Activated T-helper 17 cell treated with anti-CD3 and anti-CD28 coated beads, Interleukin-2, amount 50 U/mL, for 72 hours (primary cell): ENCODE data around the gene REM1. TPM values are rescaled to one million over a fixed set of nuclear protein-coding genes. Genes with fewer than 3 reads are reported as not detected.
A peak's percentile ranks its signal among the peaks of the same experiment; 100 is the strongest.
"Not testable (repeated sequence)": the region's sequence is repeated elsewhere in the genome, so short reads cannot be mapped to it uniquely, and the experiment has no call there.

Experiments
- ATAC-seq: fragments of 150-1000 bp; cut with Tn5 transposase; replicated peaks from 2 replicates; pipeline ENCODE4 v1.10.0; 2021; ENCODE audit warnings: mild to moderate bottlenecking, moderate library complexity
- H3K27ac Mint-ChIP-seq: one replicate; pipeline ENCODE4 v1.8.0; 2022; ENCODE audit warnings: mixed read lengths
- H3K27me3 Mint-ChIP-seq: one replicate; pipeline ENCODE4 v1.8.0; 2022; ENCODE audit warnings: mixed read lengths
- H3K36me3 Mint-ChIP-seq: one replicate; pipeline ENCODE4 v1.8.0; 2022; ENCODE audit warnings: low read depth, mild to moderate bottlenecking, mixed read lengths
- H3K4me1 Mint-ChIP-seq: one replicate; pipeline ENCODE4 v1.8.0; 2022; ENCODE audit warnings: mixed read lengths
- H3K4me3 Mint-ChIP-seq: one replicate; pipeline ENCODE4 v1.8.0; 2022; ENCODE audit warnings: mild to moderate bottlenecking, mixed read lengths
- H3K9me3 Mint-ChIP-seq: one replicate; pipeline ENCODE4 v1.8.0; 2022; ENCODE audit warnings: mixed read lengths
- total RNA-seq, 2 donors: library from RNA; stranded (reverse); gene quantifications; one replicate each; pipeline ENCODE4 v1.2.3, GENCODE V29; 2022

The REM1 gene, protein sequence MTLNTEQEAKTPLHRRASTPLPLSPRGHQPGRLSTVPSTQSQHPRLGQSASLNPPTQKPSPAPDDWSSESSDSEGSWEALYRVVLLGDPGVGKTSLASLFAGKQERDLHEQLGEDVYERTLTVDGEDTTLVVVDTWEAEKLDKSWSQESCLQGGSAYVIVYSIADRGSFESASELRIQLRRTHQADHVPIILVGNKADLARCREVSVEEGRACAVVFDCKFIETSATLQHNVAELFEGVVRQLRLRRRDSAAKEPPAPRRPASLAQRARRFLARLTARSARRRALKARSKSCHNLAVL
- not detected for total RNA-seq

DNA sequence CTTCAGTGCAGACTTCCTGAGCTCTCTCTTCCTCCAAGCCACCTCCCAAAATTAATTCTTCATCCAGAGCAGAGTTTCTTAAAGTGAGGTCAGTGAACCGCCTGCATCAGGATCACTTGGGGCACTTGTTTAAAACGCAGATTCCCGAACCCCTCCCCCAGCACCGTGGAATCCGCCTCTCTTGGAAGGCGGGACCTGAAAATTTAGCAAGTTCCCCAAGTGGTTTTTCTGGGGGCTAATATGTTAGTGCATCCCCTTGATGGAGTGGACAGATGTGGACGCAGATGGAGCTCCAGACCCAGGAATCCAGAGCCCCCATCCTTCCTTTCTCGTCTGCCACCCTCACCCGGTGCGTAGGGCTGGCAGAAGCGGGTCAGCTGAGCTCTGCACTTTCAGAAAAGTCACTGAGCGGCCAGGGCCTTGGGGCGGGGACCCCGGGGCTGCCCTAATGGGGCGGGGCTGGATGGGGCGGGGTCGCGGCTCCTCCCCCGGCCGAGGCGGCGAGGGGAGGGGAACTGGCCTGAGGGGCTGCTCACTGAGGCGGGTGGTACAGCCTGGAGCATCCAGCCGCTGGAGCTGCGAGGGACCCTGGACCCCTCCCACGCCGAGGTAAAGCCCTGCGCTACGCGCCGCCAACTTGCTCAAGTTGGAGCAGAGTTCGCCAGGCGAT lies at the start of gene REM1, which contains the start of gene DEFB124:
Gene REM1, plus strand, starts transcription at position 531 of the 670 bp plus-strand sequence. CDS start 1,158 bp downstream, outside the sequence.
Gene DEFB124, minus strand, starts transcription at position 370 of the 670 bp plus-strand sequence. CDS start 2,114 bp downstream, outside the sequence.
- H3K27me3 Mint-ChIP-seq = peaks cover 27% of the 10 kb centered on the region
- ATAC-seq = no peak
- no peak within 1 kb of the TSS for H3K27ac Mint-ChIP-seq
- peaks cover 5% of the 10 kb centered on the region for H3K4me1 Mint-ChIP-seq
- H3K36me3 Mint-ChIP-seq = no peaks in the 10 kb centered on the region
- no peaks in the 10 kb centered on the region for H3K9me3 Mint-ChIP-seq
- H3K4me3 Mint-ChIP-seq = peak within 1 kb of the TSS; percentile 32

DNA sequence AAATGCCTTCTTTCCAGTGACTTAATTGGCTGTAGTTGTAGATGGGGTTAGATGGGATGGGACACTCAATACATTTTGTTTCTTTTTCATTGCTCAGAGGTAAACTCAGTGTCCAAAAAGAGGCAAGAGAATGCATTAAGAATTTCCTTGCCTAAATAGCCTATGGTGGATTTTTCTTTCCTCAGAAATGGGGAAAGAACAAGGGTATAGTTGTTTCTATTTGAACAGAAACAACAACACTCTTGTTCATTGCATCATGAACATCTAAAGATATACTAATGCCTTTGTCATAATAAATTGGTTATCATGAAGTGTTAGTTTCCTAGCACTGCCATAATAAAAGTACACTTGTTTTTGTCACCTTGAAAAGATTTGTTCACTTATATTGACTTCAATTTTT lies 49.3 kb upstream of the REM1 start:
- Mint-ChIP-seq H3K27ac (no peak overlapping the region), H3K36me3 (no peaks in the 10 kb centered on the region), H3K4me1 (no peaks in the 10 kb centered on the region), H3K4me3 (no peak overlapping the region), H3K27me3 (peaks cover 9% of the 10 kb centered on the region), H3K9me3 (no peaks in the 10 kb centered on the region)
- ATAC-seq = no peak

DNA sequence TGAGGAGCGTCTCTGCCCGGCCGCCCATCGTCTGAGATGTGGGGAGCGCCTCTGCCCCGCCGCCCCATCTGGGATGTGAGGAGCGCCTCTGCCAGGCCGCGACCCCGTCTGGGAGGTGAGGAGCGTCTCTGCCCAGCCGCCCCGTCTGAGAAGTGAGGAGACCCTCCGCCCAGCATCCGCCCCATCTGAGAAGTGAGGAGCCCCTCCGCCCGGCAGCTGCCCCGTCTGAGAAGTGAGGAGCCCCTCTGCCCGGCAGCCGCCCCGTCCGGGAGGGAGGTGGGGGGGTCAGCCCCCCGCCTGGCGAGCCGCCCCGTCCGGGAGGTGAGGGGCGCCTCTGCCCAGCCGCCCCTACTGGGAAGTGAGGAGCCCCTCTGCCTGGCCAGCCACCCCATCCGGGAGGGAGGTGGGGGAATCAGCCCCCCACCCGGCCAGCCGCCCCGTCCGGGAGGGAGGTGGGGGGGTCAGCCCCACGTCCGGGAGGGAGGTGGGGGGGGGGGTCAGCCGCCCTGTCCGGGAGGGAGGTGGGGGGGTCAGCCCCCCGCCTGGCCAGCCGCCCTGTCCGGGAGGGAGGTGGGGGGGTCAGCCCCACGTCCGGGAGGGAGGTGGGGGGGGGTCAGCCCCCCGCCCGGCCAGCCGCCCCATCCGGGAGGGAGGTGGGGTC lies 48.1 kb upstream of the REM1 start:
- not testable (repeated sequence) for H3K4me1 Mint-ChIP-seq, ATAC-seq, H3K9me3 Mint-ChIP-seq, H3K27ac Mint-ChIP-seq, H3K4me3 Mint-ChIP-seq, H3K36me3 Mint-ChIP-seq
- peaks cover 13% of the 10 kb centered on the region for H3K27me3 Mint-ChIP-seq

DNA sequence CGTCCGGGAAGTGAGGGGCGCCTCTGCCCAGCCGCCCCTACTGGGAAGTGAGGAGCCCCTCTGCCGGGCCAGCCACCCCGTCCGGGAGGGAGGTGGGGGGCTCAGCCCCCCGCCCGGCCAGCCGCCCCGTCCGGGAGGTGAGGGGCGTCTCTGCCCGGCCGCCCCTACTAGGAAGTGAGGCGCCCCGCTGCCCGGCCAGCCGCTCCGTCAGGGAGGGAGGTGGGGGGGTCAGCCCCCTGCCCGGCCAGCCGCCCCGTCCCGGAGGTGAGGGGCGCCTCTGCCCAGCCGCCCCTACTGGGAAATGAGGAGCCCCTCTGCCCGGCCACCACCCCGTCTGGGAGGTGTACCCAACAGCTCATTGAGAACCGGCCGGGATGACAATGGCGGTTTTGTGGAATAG lies 47.5 kb upstream of the REM1 start:
- not testable (repeated sequence) for H3K4me3 Mint-ChIP-seq, ATAC-seq, H3K9me3 Mint-ChIP-seq, H3K27ac Mint-ChIP-seq, H3K36me3 Mint-ChIP-seq, H3K4me1 Mint-ChIP-seq
- H3K27me3 Mint-ChIP-seq = peaks cover 16% of the 10 kb centered on the region

DNA sequence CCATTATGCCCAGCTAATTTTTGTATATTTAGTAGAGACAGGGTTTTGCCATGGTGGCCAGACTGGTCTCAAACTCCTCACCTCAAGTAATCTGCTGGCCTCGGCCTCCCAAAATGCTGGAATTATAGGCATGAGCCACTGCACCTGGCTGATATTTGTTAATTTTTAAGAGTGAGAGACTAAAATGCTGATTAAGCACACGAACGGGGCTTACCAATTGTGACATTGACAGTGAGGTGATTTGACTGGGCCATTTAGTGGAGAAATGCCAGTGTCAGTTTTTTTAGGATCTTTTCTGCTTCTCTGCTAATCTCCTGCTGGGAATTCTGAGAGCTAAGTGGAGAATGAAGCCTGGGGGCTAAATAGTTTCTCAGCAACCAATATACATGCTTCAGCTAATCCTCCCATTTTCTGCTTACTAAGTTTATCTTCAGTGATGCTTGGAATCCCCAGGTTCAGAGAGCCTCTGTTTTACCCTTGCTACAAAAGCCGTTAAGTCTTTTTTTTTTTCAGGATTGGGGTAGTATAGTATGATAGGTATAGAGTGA lies 44.4 kb upstream of the REM1 start:
- ATAC-seq = no peak
- H3K27me3 Mint-ChIP-seq = peaks cover 17% of the 10 kb centered on the region
- H3K9me3 Mint-ChIP-seq = no peaks in the 10 kb centered on the region
- no peaks in the 10 kb centered on the region for H3K36me3 Mint-ChIP-seq
- no peak overlapping the region for H3K4me3 Mint-ChIP-seq
- H3K4me1 Mint-ChIP-seq = no peaks in the 10 kb centered on the region
- no peak overlapping the region for H3K27ac Mint-ChIP-seq

DNA sequence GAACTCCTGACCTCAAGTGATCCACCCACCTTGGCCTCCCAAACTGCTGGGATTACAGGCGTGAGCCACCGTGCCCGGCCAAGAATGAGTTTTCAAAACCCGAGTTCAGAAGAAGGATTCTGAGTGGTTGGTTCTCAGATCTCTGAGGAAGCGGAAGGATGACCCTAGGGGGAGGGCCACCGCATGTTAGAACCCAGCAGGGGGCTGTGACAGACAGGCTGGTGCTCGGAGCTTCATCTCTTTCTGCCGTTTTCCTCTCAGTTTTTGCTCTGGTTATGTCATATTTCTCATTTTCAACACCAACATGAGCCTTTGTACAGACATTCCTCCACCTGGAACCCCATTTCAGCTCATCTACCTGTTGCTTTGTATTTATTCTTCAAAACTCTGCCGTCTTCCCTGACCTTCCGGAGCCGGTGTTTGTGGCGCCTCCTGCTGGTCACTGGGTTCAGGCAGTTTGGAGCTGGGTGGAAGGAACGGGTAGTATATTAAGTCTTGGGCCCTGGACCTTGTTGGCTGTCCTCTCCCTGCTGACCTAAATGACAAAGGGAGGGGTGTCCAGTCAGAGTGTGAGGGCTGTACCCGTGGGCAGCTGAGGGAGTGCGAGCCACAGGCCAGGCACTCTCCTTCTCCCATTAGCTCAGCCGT lies 35.0 kb upstream of the REM1 start, which contains the start of gene DEFB123:
Gene DEFB123, plus strand, starts transcription at position 621 of the 648 bp plus-strand sequence. CDS start 67 bp downstream, outside the sequence.
- Mint-ChIP-seq H3K36me3 (no peaks in the 10 kb centered on the region), H3K27ac (no peak within 1 kb of the TSS), H3K4me1 (no peaks in the 10 kb centered on the region), H3K9me3 (no peaks in the 10 kb centered on the region), H3K4me3 (no peak within 1 kb of the TSS), H3K27me3 (peaks cover 7% of the 10 kb centered on the region)
- no peak for ATAC-seq

DNA sequence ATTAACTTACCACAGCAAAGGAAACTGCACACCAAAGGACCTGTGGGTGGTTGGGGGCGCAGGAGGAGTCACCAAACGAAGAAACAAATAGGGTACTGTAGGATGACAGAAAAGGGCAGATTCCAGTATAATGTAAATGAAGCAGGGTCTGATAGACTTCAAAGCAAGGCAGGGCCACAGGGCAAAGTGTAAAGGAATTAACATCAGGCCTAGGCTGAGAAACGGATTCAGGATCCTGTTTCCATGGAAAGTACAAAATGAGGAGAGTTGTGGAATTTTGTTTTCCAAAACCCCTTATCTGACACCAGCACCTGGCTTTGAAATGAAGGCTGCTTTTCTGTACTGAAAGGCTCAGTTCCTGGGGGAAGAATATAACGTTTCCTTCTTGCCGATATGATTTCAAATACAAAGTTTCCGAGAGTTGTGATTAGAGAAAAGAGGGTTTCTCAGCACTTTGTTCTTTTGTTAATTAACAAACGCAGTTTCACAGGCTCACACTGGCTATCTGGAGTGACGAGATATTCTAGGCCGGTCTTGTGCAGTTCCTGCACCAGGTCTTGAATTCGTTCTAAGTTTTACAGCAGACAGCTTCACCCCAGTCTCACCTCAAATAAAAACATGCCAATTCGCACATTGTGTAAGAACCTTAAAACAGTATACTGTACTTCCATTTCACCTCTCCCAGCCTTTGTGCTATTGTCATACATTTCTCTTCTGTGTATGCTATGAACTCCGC lies 28.8 kb upstream of the REM1 start:
- Mint-ChIP-seq H3K27me3 (peaks cover 3% of the 10 kb centered on the region), H3K4me1 (no peaks in the 10 kb centered on the region), H3K36me3 (no peaks in the 10 kb centered on the region), H3K27ac (no peak overlapping the region), H3K4me3 (no peak overlapping the region), H3K9me3 (no peaks in the 10 kb centered on the region)
- no peak for ATAC-seq

DNA sequence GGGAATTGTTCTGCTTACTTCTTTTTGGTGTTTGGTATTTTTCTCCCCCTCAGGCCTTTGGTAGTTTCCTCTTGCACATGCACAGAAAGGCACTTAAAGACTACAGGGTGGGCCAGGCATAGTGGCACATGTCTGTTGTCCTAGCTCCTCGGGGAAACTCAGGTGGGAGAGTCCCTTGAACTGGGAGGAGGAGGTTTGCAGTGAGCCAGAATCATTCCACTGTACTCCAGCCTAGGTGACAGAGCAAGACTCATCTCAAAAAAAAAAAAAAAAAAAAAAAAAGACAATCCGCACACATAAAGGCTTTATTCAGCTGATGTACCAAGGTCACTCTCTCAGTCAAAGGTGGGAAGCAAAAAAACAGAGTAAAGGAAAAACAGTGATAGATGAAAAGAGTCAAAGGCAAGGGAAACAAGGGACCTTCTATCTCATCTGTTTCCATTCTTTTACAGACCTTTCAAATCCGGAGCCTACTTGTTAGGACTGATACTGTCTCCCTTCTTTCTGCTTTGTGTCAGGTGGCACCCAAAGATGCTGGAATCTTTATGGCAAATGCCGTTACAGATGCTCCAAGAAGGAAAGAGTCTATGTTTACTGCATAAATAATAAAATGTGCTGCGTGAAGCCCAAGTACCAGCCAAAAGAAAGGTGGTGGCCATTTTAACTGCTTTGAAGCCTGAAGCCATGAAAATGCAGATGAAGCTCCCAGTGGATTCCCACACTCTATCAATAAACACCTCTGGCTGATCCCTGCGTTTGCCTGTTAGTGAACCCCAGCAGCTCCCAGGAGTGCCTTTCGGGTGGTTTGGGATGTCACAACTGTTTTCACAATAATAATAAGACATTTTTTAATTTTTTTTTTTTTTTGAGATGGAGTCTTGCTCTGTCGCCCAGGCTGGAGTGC lies 25.3 kb upstream of the REM1 start:
- no peak overlapping the region for H3K27ac Mint-ChIP-seq
- no peak overlapping the region for H3K4me3 Mint-ChIP-seq
- peaks cover 7% of the 10 kb centered on the region for H3K27me3 Mint-ChIP-seq
- H3K9me3 Mint-ChIP-seq = no peaks in the 10 kb centered on the region
- ATAC-seq = no peak
- no peaks in the 10 kb centered on the region for H3K36me3 Mint-ChIP-seq
- H3K4me1 Mint-ChIP-seq = no peaks in the 10 kb centered on the region

DNA sequence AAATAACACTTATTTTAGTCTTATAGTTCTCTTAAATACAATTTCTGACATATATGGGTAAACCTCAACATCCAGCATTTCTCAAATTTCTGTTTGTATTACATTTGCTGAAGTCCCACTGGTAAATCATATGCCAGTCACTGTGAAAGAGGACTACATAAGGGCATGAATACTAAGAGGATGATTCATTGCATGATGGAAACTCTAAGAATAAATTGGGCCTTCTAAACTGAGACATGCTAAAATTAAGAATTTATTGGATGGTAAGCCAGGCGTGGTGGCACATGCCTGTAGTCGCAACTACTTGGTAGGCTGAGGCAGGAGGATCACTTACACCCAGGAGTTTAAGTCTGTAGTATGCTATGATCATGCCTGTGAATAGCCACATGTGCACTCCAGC lies 22.5 kb upstream of the REM1 start:
- H3K27ac Mint-ChIP-seq = no peak overlapping the region
- H3K4me3 Mint-ChIP-seq = no peak overlapping the region
- peaks cover 10% of the 10 kb centered on the region for H3K27me3 Mint-ChIP-seq
- H3K36me3 Mint-ChIP-seq = no peaks in the 10 kb centered on the region
- no peaks in the 10 kb centered on the region for H3K4me1 Mint-ChIP-seq
- H3K9me3 Mint-ChIP-seq = no peaks in the 10 kb centered on the region
- ATAC-seq = no peak

DNA sequence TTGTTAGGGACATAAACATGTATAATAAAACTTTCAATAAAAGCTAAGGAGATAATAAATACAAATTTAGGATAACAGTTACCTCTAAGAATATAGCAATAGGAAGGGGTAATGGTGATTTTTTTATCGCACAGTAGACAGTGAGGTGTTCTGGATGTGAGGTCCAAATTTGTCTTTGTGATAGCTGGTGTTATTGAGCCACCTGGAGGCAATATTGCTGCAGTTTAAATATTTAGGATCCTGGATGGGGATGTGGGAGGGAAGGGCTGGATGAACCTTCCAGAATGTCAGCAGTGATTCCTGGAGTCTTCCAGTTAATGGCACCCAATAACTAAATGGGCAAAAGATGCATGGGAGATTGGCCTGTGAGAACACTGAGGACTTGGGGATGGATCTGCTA lies 20.7 kb upstream of the REM1 start:
- Mint-ChIP-seq H3K27ac (no peak overlapping the region), H3K4me3 (no peak overlapping the region), H3K4me1 (no peaks in the 10 kb centered on the region), H3K27me3 (peaks cover 14% of the 10 kb centered on the region), H3K9me3 (no peaks in the 10 kb centered on the region), H3K36me3 (no peaks in the 10 kb centered on the region)
- no peak for ATAC-seq

DNA sequence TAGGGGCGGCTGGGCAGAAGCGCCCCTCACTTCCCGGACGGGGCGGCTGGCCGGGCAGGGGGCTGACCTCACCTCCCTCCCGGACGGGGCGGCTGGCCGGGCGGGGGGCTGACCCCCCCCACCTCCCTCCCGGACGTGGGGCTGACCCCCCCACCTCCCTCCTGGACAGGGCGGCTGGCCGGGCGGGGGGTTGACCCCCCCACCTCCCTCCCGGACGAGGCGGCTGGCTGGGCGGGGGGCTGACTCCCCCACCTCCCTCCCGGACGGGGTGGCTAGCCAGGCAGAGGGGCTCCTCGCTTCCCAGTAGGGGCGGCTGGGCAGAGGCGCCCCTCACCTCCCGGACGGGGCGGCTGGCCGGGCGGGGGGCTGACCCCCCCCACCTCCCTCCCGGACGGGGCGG lies 4.1 kb upstream of the REM1 start:
- ATAC-seq, H3K4me1 Mint-ChIP-seq, H3K9me3 Mint-ChIP-seq, H3K4me3 Mint-ChIP-seq, H3K27ac Mint-ChIP-seq, H3K36me3 Mint-ChIP-seq: not testable (repeated sequence)
- H3K27me3 Mint-ChIP-seq = peaks cover 22% of the 10 kb centered on the region

DNA sequence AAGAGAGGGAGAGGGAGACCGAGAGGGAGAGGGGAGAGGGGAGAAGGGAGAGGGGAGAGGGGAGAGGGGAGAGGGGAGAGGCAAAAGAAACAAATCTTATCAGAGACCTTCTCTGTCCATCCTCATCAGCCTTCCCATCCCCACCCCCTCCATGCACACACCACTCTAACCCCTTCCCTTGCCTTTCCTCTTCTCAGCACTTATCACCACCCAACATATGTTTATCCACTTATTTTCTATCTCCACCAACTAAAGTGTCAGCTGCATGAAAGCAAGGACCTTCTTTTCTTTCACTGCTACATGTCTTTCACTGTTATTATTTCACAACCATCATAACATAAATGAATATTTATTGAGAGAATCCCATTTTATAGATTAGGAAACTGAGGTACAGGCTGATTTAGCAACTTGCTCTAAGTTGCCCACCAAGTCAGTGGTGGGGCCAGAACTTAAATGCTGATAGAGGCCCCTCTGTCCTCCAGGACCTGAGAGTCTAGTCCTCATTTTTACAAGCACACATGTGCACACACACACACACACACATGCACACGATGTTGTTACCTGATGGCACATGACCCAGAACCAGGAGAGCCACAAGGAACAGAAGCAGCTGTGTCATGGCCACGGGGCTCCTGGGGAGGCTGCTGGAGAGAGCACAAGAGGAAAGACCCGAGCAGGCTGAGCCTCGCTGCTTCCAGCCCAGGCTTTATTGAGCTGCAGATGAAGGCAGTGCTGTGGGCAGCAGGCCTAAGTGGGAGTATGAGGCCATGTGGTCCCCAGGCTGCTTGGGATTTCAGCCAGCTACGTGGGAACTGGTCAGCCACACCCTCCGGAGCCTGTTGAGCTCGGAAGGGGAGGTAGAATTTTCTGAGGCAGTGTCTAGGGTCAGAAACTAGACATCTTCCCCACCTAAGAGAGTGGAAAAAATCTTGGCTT lies 2.4 kb upstream of the REM1 start:
- Mint-ChIP-seq H3K9me3 (no peaks in the 10 kb centered on the region), H3K36me3 (no peaks in the 10 kb centered on the region), H3K27me3 (peaks cover 32% of the 10 kb centered on the region), H3K4me1 (peaks cover 5% of the 10 kb centered on the region), H3K4me3 (no peak overlapping the region), H3K27ac (no peak overlapping the region)
- ATAC-seq = no peak
